ENCODE data around the gene IRF7. TPM values are rescaled to one million over a fixed set of nuclear protein-coding genes. Genes with fewer than 3 reads are reported as not detected.
A peak's percentile ranks its signal among the peaks of the same experiment; 100 is the strongest.

IRF7 gene
- total RNA-seq, 4 donors from 2014 or later, result 40.4 to 122 (median 49.9) TPM

- intact Hi-C loops (cut with DNase I; ENCODE audit: low total_unique reads) (no loop called here), in situ Hi-C loops (cut with MboI; ENCODE audit: low pct_ligation_motif_present in 1 of 4, low pct_unique_long_range_greater_than_20kb in 1 of 4, low sequenced_read_pairs in 3 of 4) (no loop called here)
- H3K4me1 ChIP-seq, result peaks cover 6 to 22% (median 19%) of the 10 kb centered on the region in 4 donors
- no peaks in the 10 kb centered on the region for H3K36me3 ChIP-seq
- no peak for TF ChIP-seq POLR2A (IDR thresholded peaks at IDR 0.05)
- TF ChIP-seq CTCF (IDR thresholded peaks at IDR 0.05), result no peak
- 92 to 95% methylated on average over 8 to 31 of the region's 31 CpGs for WGBS, 2 donors (ENCODE audit: low coverage in 1 of 2)
- H3K27ac ChIP-seq, result no peak overlapping the region
- H3K9me3 ChIP-seq, result no peaks in the 10 kb centered on the region
- H3K4me3 ChIP-seq, result no peak overlapping the region
- peaks cover 26% of the 10 kb centered on the region for H3K27me3 ChIP-seq
- DNase-seq, result no peak
Observed at GRCh38 chr11:628056-628455, 12.3 kb upstream of the IRF7 start.

- 34% methylated on average over 12 of the region's 28 CpGs; no CpG with 5 or more reads in 1 of the 2 donors for WGBS, 2 donors (ENCODE audit: low coverage in 1 of 2)
- no peak overlapping the region for H3K27ac ChIP-seq
Observed at GRCh38 chr11:627308-627576, 11.5 kb upstream of the IRF7 start.

GRCh38 chr11:626475-627307 lies 10.9 kb upstream of the IRF7 start, which contains the start of gene SCT:
SCT (minus strand) TSS chr11:627181; CDS start chr11:627143, 38 bp downstream.
- no peaks in the 10 kb centered on the region for H3K9me3 ChIP-seq
- TF ChIP-seq CTCF (IDR thresholded peaks at IDR 0.05), result no peak
- TF ChIP-seq POLR2AphosphoS5 (IDR thresholded peaks at IDR 0.05), result no peak
- TF ChIP-seq POLR2A (IDR thresholded peaks at IDR 0.05), result no peak
- no peak for TF ChIP-seq EP300 (IDR thresholded peaks at IDR 0.05; ENCODE audit: low read depth)
- WGBS, 2 donors (ENCODE audit: low coverage in 1 of 2), result 11 to 40% methylated on average over 1 to 25 of the region's 72 CpGs
- in situ Hi-C loops (cut with MboI; ENCODE audit: low pct_ligation_motif_present in 1 of 4, low pct_unique_long_range_greater_than_20kb in 1 of 4, low sequenced_read_pairs in 3 of 4) (no loop called here), intact Hi-C loops (cut with DNase I; ENCODE audit: low total_unique reads) (no loop called here)
- peaks cover 26% of the 10 kb centered on the region for H3K27me3 ChIP-seq
- DNase-seq, result no peak
- no peaks in the 10 kb centered on the region for H3K36me3 ChIP-seq
- H3K4me3 ChIP-seq, result peak within 1 kb of the TSS in 1 of 4 donors; percentile 4
- H3K4me1 ChIP-seq, result peaks cover 6 to 22% (median 19%) of the 10 kb centered on the region in 4 donors
- no peak within 1 kb of the TSS for H3K27ac ChIP-seq

More at GRCh38 chr11:627308-627576, 11.5 kb upstream of the IRF7 start:
- intact Hi-C loops (cut with DNase I; ENCODE audit: low total_unique reads) (no loop called here), in situ Hi-C loops (cut with MboI; ENCODE audit: low pct_ligation_motif_present in 1 of 4, low pct_unique_long_range_greater_than_20kb in 1 of 4, low sequenced_read_pairs in 3 of 4) (no loop called here)
- Histone ChIP-seq H3K9me3 (no peaks in the 10 kb centered on the region), H3K4me1 (peaks cover 6 to 22% (median 19%) of the 10 kb centered on the region in 4 donors), H3K4me3 (peak overlapping the region in 1 of 4 donors; percentile 4), H3K36me3 (no peaks in the 10 kb centered on the region), H3K27me3 (peaks cover 26% of the 10 kb centered on the region)
- no peak for TF ChIP-seq POLR2AphosphoS5 (IDR thresholded peaks at IDR 0.05)
- no peak for TF ChIP-seq EP300 (IDR thresholded peaks at IDR 0.05; ENCODE audit: low read depth)
- no peak for TF ChIP-seq CTCF (IDR thresholded peaks at IDR 0.05)
- TF ChIP-seq POLR2A (IDR thresholded peaks at IDR 0.05), result no peak
- DNase-seq, result no peak

- DNase-seq, result peak; percentile 60
- H3K4me3 ChIP-seq, result peak overlapping the region in 1 of 4 donors; percentile 52
- intact Hi-C loops (cut with DNase I; ENCODE audit: low total_unique reads), result no loop called here
- H3K4me1 ChIP-seq, result peaks cover 6 to 22% (median 19%) of the 10 kb centered on the region in 4 donors
- in situ Hi-C loops (cut with MboI; ENCODE audit: low pct_ligation_motif_present in 1 of 4, low pct_unique_long_range_greater_than_20kb in 1 of 4, low sequenced_read_pairs in 3 of 4), result no loop called here
- no peaks in the 10 kb centered on the region for H3K9me3 ChIP-seq
- H3K36me3 ChIP-seq, result no peaks in the 10 kb centered on the region
- H3K27me3 ChIP-seq, result peaks cover 26% of the 10 kb centered on the region
- peak overlapping the region; percentile 82 to 91 (median 86) for H3K27ac ChIP-seq
- 44 to 80% methylated on average over 1 to 21 of the region's 22 CpGs for WGBS, 2 donors (ENCODE audit: low coverage in 1 of 2)
- TF ChIP-seq EP300 (IDR thresholded peaks at IDR 0.05; ENCODE audit: low read depth), result no peak
- no peak for TF ChIP-seq POLR2A (IDR thresholded peaks at IDR 0.05)
- TF ChIP-seq POLR2AphosphoS5 (IDR thresholded peaks at IDR 0.05), result no peak
- TF ChIP-seq CTCF (IDR thresholded peaks at IDR 0.05), result no peak
Observed at GRCh38 chr11:625636-626268, 10.0 kb upstream of the IRF7 start.

Data from transverse colon (tissue), 4 donors.